HL-60 (cell line): ENCODE measurements around the gene COL16A1.

Experiments used
- DNase-seq, 2 experiments: peaks; one replicate each; pipeline ENCODE4 v3.0.0-alpha.2; 2010 to 2020; ENCODE audit warnings: low read depth in 1 of 2, low spot score in 1 of 2
- H3K27ac ChIP-seq: fragments of 250-450 bp; sonication (Bioruptor Pico); replicated peaks from 2 replicates; pipeline ENCODE4 v1.5.1; 2020; ENCODE audit warnings: mild to moderate bottlenecking, moderate library complexity
- H3K27me3 ChIP-seq: fragments of 250-450 bp; sonication (Bioruptor Pico); 2 replicates; pipeline ENCODE4 v1.5.1; 2021; ENCODE audit warnings: mild to moderate bottlenecking, moderate library complexity; ENCODE audit not compliant: insufficient read depth, poor library complexity, severe bottlenecking
- H3K4me3 ChIP-seq: replicated peaks from 2 replicates; pipeline ENCODE4 v1.5.1; 2011; ENCODE audit warnings: mild to moderate bottlenecking, control low read depth, low read length; ENCODE audit not compliant: insufficient read depth
- CTCF ChIP-seq: IDR thresholded peaks from one replicate; pipeline ENCODE4 v1.5.1; 2011; ENCODE audit warnings: low read length, control low read depth, inconsistent platforms; ENCODE audit not compliant: insufficient read depth
- GABPA ChIP-seq: IDR thresholded peaks from 2 replicates; pipeline ENCODE4 v1.6.1; 2012; ENCODE audit warnings: low read depth
- POLR2AphosphoS5 ChIP-seq: IDR thresholded peaks from 2 replicates; pipeline ENCODE4 v1.6.1; 2012; ENCODE audit warnings: low read depth
- REST ChIP-seq: IDR thresholded peaks from 2 replicates; pipeline ENCODE4 v1.6.1; 2012; ENCODE audit warnings: low read depth; ENCODE audit not compliant: insufficient replicate concordance
- SPI1 ChIP-seq: IDR thresholded peaks from 2 replicates; pipeline ENCODE4 v1.6.1; 2012; ENCODE audit warnings: low read depth, mild to moderate bottlenecking, borderline replicate concordance

COL16A1 gene

GRCh38 chr1:31677401-31677800 is 26.4 kb downstream of the COL16A1 start:
- Histone ChIP-seq H3K27me3 (peaks cover 7% of the 10 kb centered on the region), H3K4me3 (no peak overlapping the region), H3K27ac (no peak overlapping the region)
- TF ChIP-seq REST (no peak), SPI1 (no peak), CTCF (no peak), GABPA (no peak), POLR2AphosphoS5 (no peak)
- no peak for DNase-seq

- no peak overlapping the region for H3K4me3 ChIP-seq
- no peak for DNase-seq
- peaks cover 7% of the 10 kb centered on the region for H3K27me3 ChIP-seq
- H3K27ac ChIP-seq: no peak overlapping the region
- TF ChIP-seq REST: no peak
- TF ChIP-seq GABPA: no peak
- no peak for TF ChIP-seq SPI1
- no peak for TF ChIP-seq POLR2AphosphoS5
Observed at GRCh38 chr1:31675756-31676155, 28.1 kb downstream of the COL16A1 start.

- H3K27me3 ChIP-seq: peaks cover 11% of the 10 kb centered on the region
- no peak overlapping the region for H3K27ac ChIP-seq
- H3K4me3 ChIP-seq: no peak overlapping the region
- no peak for DNase-seq
- TF ChIP-seq SPI1 (no peak), POLR2AphosphoS5 (no peak), GABPA (no peak), CTCF (no peak), REST (no peak)
Observed at GRCh38 chr1:31675161-31675560, 28.7 kb downstream of the COL16A1 start.

GRCh38 chr1:31674626-31675025 is 29.2 kb downstream of the COL16A1 start:
- Histone ChIP-seq H3K27me3 (peaks cover 15% of the 10 kb centered on the region), H3K27ac (no peak overlapping the region), H3K4me3 (no peak overlapping the region)
- no peak for TF ChIP-seq POLR2AphosphoS5
- no peak for TF ChIP-seq CTCF
- TF ChIP-seq REST: no peak
- no peak for TF ChIP-seq SPI1
- no peak for TF ChIP-seq GABPA
- DNase-seq: no peak
